ENCODE measurements around the gene SLC25A51.

- no peak for TF ChIP-seq CTCF (tag by site-specific recombination; IDR thresholded peaks at IDR 0.05)
- no peak for TF ChIP-seq ZNF416 (tag by site-specific recombination; IDR thresholded peaks at IDR 0.05)
- no peak for TF ChIP-seq KLF8 (tag by site-specific recombination; IDR thresholded peaks at IDR 0.05)
- no peak for TF ChIP-seq KLF9 (tag by site-specific recombination; IDR thresholded peaks at IDR 0.05; ENCODE audit: low read depth)
- no peak for TF ChIP-seq ZNF391 (tag by site-specific recombination; IDR thresholded peaks at IDR 0.05; ENCODE audit: borderline replicate concordance, low read depth)
Observed at GRCh38 chr9:37917801-37918664, 14.1 kb upstream of the SLC25A51 start.
